ENCODE data around the gene MRPL41. TPM values are rescaled to one million over a fixed set of nuclear protein-coding genes. Genes with fewer than 3 reads are reported as not detected.

Gene MRPL41
- total and polyA plus RNA-seq, 2 of the 13 experiments (the other 11 are each of a cell fraction or from before 2014, with no cell fraction given): 20.9 to 54.0 TPM

- no peak for TF ChIP-seq ZNF253 (CRISPR knock-in tag; IDR thresholded peaks at IDR 0.05; ENCODE audit: borderline replicate concordance)
- peak; percentile 73 for TF ChIP-seq ZNF770 (CRISPR knock-in tag; IDR thresholded peaks at IDR 0.05)
- peak; percentile 80 for TF ChIP-seq KLF6 (CRISPR knock-in tag; IDR thresholded peaks at IDR 0.05)
- no peak for TF ChIP-seq RORA (CRISPR knock-in tag; IDR thresholded peaks at IDR 0.05)
- peak; percentile 33; the same call in 1 of the 2 replicates for TF ChIP-seq NCOA2 (CRISPR knock-in tag; IDR thresholded peaks at IDR 0.05)
- peak; percentile 79 for TF ChIP-seq AGO1 (IDR thresholded peaks at IDR 0.05; ENCODE audit: low read depth, low read length, poor library complexity, severe bottlenecking)
- peak; percentile 67; the same call in 1 of the 2 replicates for TF ChIP-seq CHD2 (IDR thresholded peaks at IDR 0.05; ENCODE audit: low read depth, low read length)
- no peak; the same call in 1 of the 2 replicates for TF ChIP-seq IRX3 (CRISPR knock-in tag; IDR thresholded peaks at IDR 0.05; ENCODE audit: borderline replicate concordance, low read depth)
- TF ChIP-seq MED13 (CRISPR knock-in tag; IDR thresholded peaks at IDR 0.05): no peak; the same call in 1 of the 2 replicates
- TF ChIP-seq ZC3H13 (CRISPR knock-in tag; IDR thresholded peaks at IDR 0.05): peak; percentile 93
- TF ChIP-seq, protein P1, sequence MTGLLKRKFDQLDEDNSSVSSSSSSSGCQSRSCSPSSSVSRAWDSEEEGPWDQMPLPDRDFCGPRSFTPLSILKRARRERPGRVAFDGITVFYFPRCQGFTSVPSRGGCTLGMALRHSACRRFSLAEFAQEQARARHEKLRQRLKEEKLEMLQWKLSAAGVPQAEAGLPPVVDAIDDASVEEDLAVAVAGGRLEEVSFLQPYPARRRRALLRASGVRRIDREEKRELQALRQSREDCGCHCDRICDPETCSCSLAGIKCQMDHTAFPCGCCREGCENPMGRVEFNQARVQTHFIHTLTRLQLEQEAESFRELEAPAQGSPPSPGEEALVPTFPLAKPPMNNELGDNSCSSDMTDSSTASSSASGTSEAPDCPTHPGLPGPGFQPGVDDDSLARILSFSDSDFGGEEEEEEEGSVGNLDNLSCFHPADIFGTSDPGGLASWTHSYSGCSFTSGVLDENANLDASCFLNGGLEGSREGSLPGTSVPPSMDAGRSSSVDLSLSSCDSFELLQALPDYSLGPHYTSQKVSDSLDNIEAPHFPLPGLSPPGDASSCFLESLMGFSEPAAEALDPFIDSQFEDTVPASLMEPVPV (CRISPR knock-in tag; IDR thresholded peaks at IDR 0.05): 0 out of 2 replicates have a peak, but pooled peaks have one; percentile 29
- TF ChIP-seq ZNF782 (CRISPR knock-in tag; IDR thresholded peaks at IDR 0.05; ENCODE audit: borderline replicate concordance): no peak
- TF ChIP-seq ZNF737 (CRISPR knock-in tag; IDR thresholded peaks at IDR 0.05; ENCODE audit: borderline replicate concordance): 0 out of 2 replicates have a peak, but pooled peaks have one; percentile 6
- no peak for TF ChIP-seq ZSCAN20 (CRISPR knock-in tag; IDR thresholded peaks at IDR 0.05; ENCODE audit: borderline replicate concordance)
- TF ChIP-seq SNAI1 (CRISPR knock-in tag; IDR thresholded peaks at IDR 0.05; ENCODE audit: borderline replicate concordance): no peak
- TF ChIP-seq ZNF616 (CRISPR knock-in tag; IDR thresholded peaks at IDR 0.05; ENCODE audit: low read depth): 0 out of 2 replicates have a peak, but pooled peaks have one; percentile 28
- no peak for TF ChIP-seq ZNF260 (CRISPR knock-in tag; IDR thresholded peaks at IDR 0.05; ENCODE audit: borderline replicate concordance, low read depth)
- no peak; the same call in 1 of the 2 replicates for TF ChIP-seq SATB2 (CRISPR knock-in tag; IDR thresholded peaks at IDR 0.05)
- TF ChIP-seq ZBTB20 (CRISPR knock-in tag; IDR thresholded peaks at IDR 0.05; ENCODE audit: borderline replicate concordance, low read depth): no peak; the same call in 1 of the 2 replicates
- no peak for TF ChIP-seq IKZF1 (IDR thresholded peaks at IDR 0.05)
- TF ChIP-seq RNF2 (conservative IDR thresholded peaks at IDR 0.05; ENCODE audit: low read depth): 0 out of 2 replicates have a peak, but pooled peaks have one; percentile 46
- no peak for TF ChIP-seq HMGA1 (CRISPR knock-in tag; conservative IDR thresholded peaks at IDR 0.05)
- TF ChIP-seq, protein P2, sequence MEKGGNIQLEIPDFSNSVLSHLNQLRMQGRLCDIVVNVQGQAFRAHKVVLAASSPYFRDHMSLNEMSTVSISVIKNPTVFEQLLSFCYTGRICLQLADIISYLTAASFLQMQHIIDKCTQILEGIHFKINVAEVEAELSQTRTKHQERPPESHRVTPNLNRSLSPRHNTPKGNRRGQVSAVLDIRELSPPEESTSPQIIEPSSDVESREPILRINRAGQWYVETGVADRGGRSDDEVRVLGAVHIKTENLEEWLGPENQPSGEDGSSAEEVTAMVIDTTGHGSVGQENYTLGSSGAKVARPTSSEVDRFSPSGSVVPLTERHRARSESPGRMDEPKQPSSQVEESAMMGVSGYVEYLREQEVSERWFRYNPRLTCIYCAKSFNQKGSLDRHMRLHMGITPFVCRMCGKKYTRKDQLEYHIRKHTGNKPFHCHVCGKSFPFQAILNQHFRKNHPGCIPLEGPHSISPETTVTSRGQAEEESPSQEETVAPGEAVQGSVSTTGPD (CRISPR knock-in tag; IDR thresholded peaks at IDR 0.05): no peak
- TF ChIP-seq MEIS1 (CRISPR knock-in tag; IDR thresholded peaks at IDR 0.05; ENCODE audit: borderline replicate concordance): no peak
- no peak; the same call in 1 of the 2 replicates for TF ChIP-seq SNAPC2 (CRISPR knock-in tag; IDR thresholded peaks at IDR 0.05)
- TF ChIP-seq SMARCE1 (IDR thresholded peaks at IDR 0.05; ENCODE audit: borderline replicate concordance): no peak
These were observed 27.0 kb downstream of the MRPL41 start, which contains the start of gene DPH7 (continued) for GRCh38 chr9:137578518-137579258.

Measured in HepG2 (cell line).